Fibroblast of lung (primary cell): ENCODE results near the gene MAP4K4. TPM values are rescaled to one million over a fixed set of nuclear protein-coding genes. Genes with fewer than 3 reads are reported as not detected.

Source experiments
- DNase-seq, 2 donors: peaks; one replicate each; pipeline versions ENCODE4 v3.0.0 to v3.0.0-alpha.2; 2010; ENCODE audit warnings: low read depth in 2 of 2
- H2AFZ ChIP-seq: 2 replicates; pipeline ENCODE4 v1.5.1; 2012; ENCODE audit warnings: low read length, control low read depth, inconsistent platforms
- H3K27ac ChIP-seq: 2 replicates; pipeline ENCODE4 v1.5.1; 2011; ENCODE audit warnings: low read length, control low read depth; ENCODE audit not compliant: insufficient read depth
- H3K27me3 ChIP-seq: 2 replicates; pipeline ENCODE4 v1.5.1; 2011; ENCODE audit warnings: mild to moderate bottlenecking, low read length; ENCODE audit not compliant: control insufficient read depth, insufficient read depth
- H3K36me3 ChIP-seq: 2 replicates; pipeline ENCODE4 v1.5.1; 2011; ENCODE audit warnings: low read length; ENCODE audit not compliant: control insufficient read depth, insufficient read depth
- H3K4me1 ChIP-seq: 2 replicates; pipeline ENCODE4 v1.5.1; 2011; ENCODE audit warnings: low read length; ENCODE audit not compliant: control insufficient read depth, insufficient read depth; ENCODE audit errors: extremely low read depth
- H3K4me2 ChIP-seq: 2 replicates; pipeline ENCODE4 v1.5.1; 2011; ENCODE audit warnings: low read length, control low read depth; ENCODE audit not compliant: insufficient read depth; ENCODE audit errors: extremely low read depth
- H3K4me3 ChIP-seq, 4 experiments: fragments of 200-600 bp in 1 of 4; sonication (generic) in 1 of 4; replicated peaks in 1 of 4; 2 replicates each; pipeline ENCODE4 v1.5.1; 2011 to 2016; ENCODE audit warnings: low read length in 4 of 4, low read depth in 3 of 4, mild to moderate bottlenecking in 3 of 4, control low read depth in 2 of 4, inconsistent platforms in 1 of 4, mixed read lengths in 1 of 4; ENCODE audit not compliant: insufficient read depth in 1 of 4; ENCODE audit errors: control extremely low read depth in 1 of 4
- H3K79me2 ChIP-seq: 2 replicates; pipeline ENCODE4 v1.5.1; 2012; ENCODE audit warnings: mild to moderate bottlenecking, low read length, inconsistent platforms; ENCODE audit not compliant: control insufficient read depth, insufficient read depth
- H3K9ac ChIP-seq: 2 replicates; pipeline ENCODE4 v1.5.1; 2011; ENCODE audit warnings: mild to moderate bottlenecking, low read length, control low read depth; ENCODE audit not compliant: insufficient read depth
- H3K9me3 ChIP-seq: 2 replicates; pipeline ENCODE4 v1.5.1; 2012; ENCODE audit warnings: low read depth, low read length; ENCODE audit not compliant: control insufficient read depth, insufficient read depth
- H4K20me1 ChIP-seq: 2 replicates; pipeline ENCODE4 v1.5.1; 2011; ENCODE audit warnings: low read length; ENCODE audit not compliant: control insufficient read depth, insufficient read depth; ENCODE audit errors: extremely low read depth
- EZH2 ChIP-seq: IDR thresholded peaks from 2 replicates; pipeline ENCODE4 v1.5.1; 2012; ENCODE audit warnings: low read length, control low read depth, mild to moderate bottlenecking; ENCODE audit errors: missing control alignments
- polyA minus RNA-seq: library from RNA; depleted of rRNA, polyadenylated mRNA; stranded (reverse); fragments of >200 nt; gene quantifications from 2 replicates; pipeline ENCODE4 v1.2.3, GENCODE V29; 2011; ENCODE audit warnings: low replicate concordance
- polyA plus RNA-seq, 2 donors: library from polyadenylated mRNA; depleted of rRNA in 1 of 2; stranded (reverse) in 1 of 2; unstranded in 1 of 2; fragments of >200 nt; gene quantifications; 2 replicates each; pipeline ENCODE4 v1.2.1, GENCODE V29; 2011 to 2012; ENCODE audit warnings: missing spikeins in 1 of 2
- total RNA-seq: library from RNA; depleted of rRNA; stranded (reverse); fragments of >200 nt; gene quantifications from 2 replicates; pipeline ENCODE4 v1.2.1, GENCODE V29; 2014
- TF ChIP-seq, protein P1 (sequence below), 2 donors: IDR thresholded peaks in 1 of 2; conservative IDR thresholded peaks in 1 of 2; 1 replicate in 1 of 2; 2 replicates in 1 of 2; pipeline ENCODE4 v1.5.1; 2011 to 2012; ENCODE audit warnings: low read length in 2 of 2, control low read depth in 1 of 2, inconsistent platforms in 1 of 2, low read depth in 1 of 2, mild to moderate bottlenecking in 1 of 2

The MAP4K4 gene
- total RNA-seq (164 and 210 TPM in 2 replicates), polyA plus RNA-seq (113 and 170 TPM in 2 replicates), polyA minus RNA-seq (104 and 141 TPM in 2 replicates)
- 135 and 190 TPM in 2 replicates for polyA plus RNA-seq (2012)

DNA sequence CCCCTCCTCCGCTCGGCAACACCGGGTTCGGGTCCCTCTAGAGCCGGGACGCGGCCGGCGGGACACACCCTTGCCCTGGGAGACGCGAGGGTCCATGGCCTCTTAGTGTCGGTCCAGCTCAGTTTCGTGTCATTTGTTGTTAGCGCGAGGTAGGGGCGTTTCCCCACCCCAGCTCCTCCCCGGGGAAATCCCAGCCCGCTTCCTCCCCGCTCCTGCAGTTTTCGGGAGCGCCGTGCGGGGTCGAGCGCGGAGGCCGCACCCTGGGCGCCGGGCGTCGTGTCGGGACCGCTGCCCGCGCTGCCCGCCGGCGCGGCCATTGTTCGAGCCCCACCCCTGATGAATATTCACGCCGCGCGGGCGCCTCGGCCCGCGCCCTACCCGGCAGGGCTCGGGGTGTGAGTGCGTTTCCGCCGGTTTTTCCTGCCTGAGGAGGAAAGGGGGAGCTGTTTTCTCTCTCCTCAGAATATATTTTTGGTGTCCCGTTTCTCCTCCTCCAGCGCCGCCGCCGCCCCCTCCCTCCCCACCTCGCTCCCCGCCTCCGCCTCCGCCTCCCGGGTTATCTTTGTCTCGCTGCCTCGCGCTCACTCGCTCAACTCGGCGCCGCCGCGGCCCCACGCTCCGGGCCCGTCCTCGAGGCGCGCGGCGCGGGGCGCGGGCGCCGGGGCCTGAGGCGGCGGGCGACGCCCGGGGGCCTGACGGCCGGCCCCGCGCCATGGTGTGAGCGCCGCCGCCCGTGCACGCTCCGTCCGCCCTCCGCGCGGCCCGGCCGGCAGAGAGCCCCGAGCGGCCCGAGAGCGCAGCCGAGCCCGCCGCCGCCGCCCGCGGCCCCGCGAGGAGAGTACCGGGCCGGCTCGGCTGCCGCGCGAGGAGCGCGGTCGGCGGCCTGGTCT, at the start of gene MAP4K4:
TSS of gene MAP4K4 (plus strand) at position 584 of the 890 bp plus-strand sequence. CDS start 374 bp downstream, outside the sequence.
- Histone ChIP-seq H3K9ac (peak within 1 kb of the TSS; percentile 75), H3K79me2 (peaks cover 45% of the 10 kb centered on the region), H2AFZ (peak within 1 kb of the TSS; percentile 34), H3K4me3 (peak within 1 kb of the TSS; percentile 63 to 98 (median 78)), H3K27ac (peak within 1 kb of the TSS; percentile 68), H3K9me3 (no peaks in the 10 kb centered on the region), H4K20me1 (no peaks in the 10 kb centered on the region), H3K4me1 (no peaks in the 10 kb centered on the region), H3K4me2 (peak within 1 kb of the TSS; percentile 53), H3K36me3 (no peaks in the 10 kb centered on the region), H3K27me3 (no peaks in the 10 kb centered on the region)
- DNase-seq = peak; percentile 82 to 83
- TF ChIP-seq, protein P1, sequence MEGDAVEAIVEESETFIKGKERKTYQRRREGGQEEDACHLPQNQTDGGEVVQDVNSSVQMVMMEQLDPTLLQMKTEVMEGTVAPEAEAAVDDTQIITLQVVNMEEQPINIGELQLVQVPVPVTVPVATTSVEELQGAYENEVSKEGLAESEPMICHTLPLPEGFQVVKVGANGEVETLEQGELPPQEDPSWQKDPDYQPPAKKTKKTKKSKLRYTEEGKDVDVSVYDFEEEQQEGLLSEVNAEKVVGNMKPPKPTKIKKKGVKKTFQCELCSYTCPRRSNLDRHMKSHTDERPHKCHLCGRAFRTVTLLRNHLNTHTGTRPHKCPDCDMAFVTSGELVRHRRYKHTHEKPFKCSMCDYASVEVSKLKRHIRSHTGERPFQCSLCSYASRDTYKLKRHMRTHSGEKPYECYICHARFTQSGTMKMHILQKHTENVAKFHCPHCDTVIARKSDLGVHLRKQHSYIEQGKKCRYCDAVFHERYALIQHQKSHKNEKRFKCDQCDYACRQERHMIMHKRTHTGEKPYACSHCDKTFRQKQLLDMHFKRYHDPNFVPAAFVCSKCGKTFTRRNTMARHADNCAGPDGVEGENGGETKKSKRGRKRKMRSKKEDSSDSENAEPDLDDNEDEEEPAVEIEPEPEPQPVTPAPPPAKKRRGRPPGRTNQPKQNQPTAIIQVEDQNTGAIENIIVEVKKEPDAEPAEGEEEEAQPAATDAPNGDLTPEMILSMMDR (conservative IDR thresholded peaks at IDR 0.05 in 1 of 2, IDR thresholded peaks at IDR 0.05 in 1 of 2; ENCODE audit: low read depth in 1 of 2, low read length in 2 of 2) = peak in 1 of 2 donors; percentile 28
- no peak for TF ChIP-seq EZH2

DNA sequence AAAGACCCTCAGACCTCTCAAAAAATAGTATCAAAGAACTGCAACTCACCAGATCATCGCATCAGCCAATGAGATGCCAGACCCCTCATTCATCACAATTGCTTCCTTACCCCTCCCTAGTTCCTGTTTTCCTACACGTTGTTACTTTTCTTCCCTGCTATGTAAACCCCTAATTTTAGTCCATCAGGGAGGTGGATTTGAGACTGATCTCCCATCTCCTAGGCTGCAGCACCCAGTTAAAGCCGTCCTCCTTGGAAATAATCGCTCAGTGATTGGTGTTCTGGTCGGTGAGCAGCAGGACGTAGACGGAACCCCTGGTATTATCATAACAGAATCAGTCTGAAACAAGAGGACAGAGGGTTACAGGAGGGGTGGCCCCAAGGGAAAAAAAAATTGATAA, 44.0 kb upstream of the MAP4K4 start:
- H4K20me1 ChIP-seq = no peaks in the 10 kb centered on the region
- H3K79me2 ChIP-seq = no peaks in the 10 kb centered on the region
- no peak overlapping the region for H3K9ac ChIP-seq
- no peaks in the 10 kb centered on the region for H3K4me1 ChIP-seq
- no peak overlapping the region for H3K4me2 ChIP-seq
- H3K4me3 ChIP-seq = no peak overlapping the region
- no peaks in the 10 kb centered on the region for H3K27me3 ChIP-seq
- DNase-seq = no peak
- TF ChIP-seq EZH2 = no peak
- TF ChIP-seq, protein P1 (conservative IDR thresholded peaks at IDR 0.05 in 1 of 2, IDR thresholded peaks at IDR 0.05 in 1 of 2; ENCODE audit: low read depth in 1 of 2, low read length in 2 of 2) = no peak
- H2AFZ ChIP-seq = no peak overlapping the region
- no peak overlapping the region for H3K27ac ChIP-seq
- no peaks in the 10 kb centered on the region for H3K36me3 ChIP-seq
- H3K9me3 ChIP-seq = no peaks in the 10 kb centered on the region

DNA sequence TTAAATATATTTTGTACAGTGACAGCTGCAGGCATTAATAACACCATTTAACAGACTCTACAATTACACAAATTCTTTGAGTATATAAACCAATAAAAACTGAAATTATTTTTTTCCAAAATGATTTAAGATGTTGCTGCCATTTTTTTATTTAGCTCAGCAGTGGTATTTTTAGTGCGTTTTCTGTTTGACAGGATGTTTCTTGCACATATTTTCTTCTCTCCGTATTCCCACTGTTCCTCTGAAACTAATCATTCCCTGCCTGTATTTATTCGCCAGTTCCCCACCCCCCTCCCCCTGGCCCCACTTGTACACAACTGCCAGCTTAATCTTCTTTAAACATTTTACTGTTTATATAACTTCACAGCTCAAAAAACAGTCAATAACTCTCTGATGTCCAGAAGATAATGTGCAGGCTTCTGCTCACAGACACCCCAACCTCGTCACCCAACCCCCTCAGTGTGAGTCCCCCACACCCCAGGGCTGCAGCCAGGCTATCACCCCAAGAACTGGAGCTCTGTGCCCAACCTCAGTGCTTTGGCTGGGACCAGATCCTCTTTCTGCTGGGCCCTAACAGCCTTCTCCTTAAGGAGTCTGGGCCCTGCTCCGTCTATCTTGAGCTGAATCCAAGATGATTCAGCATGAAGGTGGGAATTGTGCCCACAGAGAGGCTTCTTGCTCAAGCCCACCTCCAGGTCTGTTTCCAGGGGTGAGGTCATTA, 41.6 kb upstream of the MAP4K4 start:
- peak; percentile 68 to 81 for DNase-seq
- no peaks in the 10 kb centered on the region for H3K79me2 ChIP-seq
- H4K20me1 ChIP-seq = no peaks in the 10 kb centered on the region
- no peak overlapping the region for H3K9ac ChIP-seq
- H2AFZ ChIP-seq = no peak overlapping the region
- no peaks in the 10 kb centered on the region for H3K9me3 ChIP-seq
- TF ChIP-seq, protein P1 (conservative IDR thresholded peaks at IDR 0.05 in 1 of 2, IDR thresholded peaks at IDR 0.05 in 1 of 2; ENCODE audit: low read depth in 1 of 2, low read length in 2 of 2) = no peak
- TF ChIP-seq EZH2 = no peak
- no peaks in the 10 kb centered on the region for H3K4me1 ChIP-seq
- H3K27me3 ChIP-seq = no peaks in the 10 kb centered on the region
- no peak overlapping the region for H3K4me2 ChIP-seq
- no peak overlapping the region for H3K27ac ChIP-seq
- H3K4me3 ChIP-seq = no peak overlapping the region
- no peaks in the 10 kb centered on the region for H3K36me3 ChIP-seq
